Stimulated activated naive CD8-positive, alpha-beta T cell treated with anti-CD3 and anti-CD28 coated beads, Interleukin-15, Interleukin-2, amounts not matched to agents 100 ng/mL and 50 ng/mL, for 24 hours (primary cell): ENCODE results near the gene CLN3.
"Not testable (repeated sequence)": the region's sequence is repeated elsewhere in the genome, so short reads cannot be mapped to it uniquely, and the experiment has no call there.

Source experiments
- H3K27ac Mint-ChIP-seq: one replicate; pipeline ENCODE4 v1.8.0; 2021; ENCODE audit warnings: mild to moderate bottlenecking, mixed read lengths
- H3K27me3 Mint-ChIP-seq: one replicate; pipeline ENCODE4 v1.8.0; 2021; ENCODE audit warnings: mixed read lengths
- H3K36me3 Mint-ChIP-seq: one replicate; pipeline ENCODE4 v1.8.0; 2021; ENCODE audit warnings: low read depth, mixed read lengths
- H3K4me1 Mint-ChIP-seq: one replicate; pipeline ENCODE4 v1.8.0; 2021; ENCODE audit warnings: low read depth, mixed read lengths
- H3K4me3 Mint-ChIP-seq: one replicate; pipeline ENCODE4 v1.8.0; 2021; ENCODE audit warnings: mild to moderate bottlenecking, mixed read lengths
- H3K9me3 Mint-ChIP-seq: one replicate; pipeline ENCODE4 v1.8.0; 2021; ENCODE audit warnings: mixed read lengths

The CLN3 gene

DNA sequence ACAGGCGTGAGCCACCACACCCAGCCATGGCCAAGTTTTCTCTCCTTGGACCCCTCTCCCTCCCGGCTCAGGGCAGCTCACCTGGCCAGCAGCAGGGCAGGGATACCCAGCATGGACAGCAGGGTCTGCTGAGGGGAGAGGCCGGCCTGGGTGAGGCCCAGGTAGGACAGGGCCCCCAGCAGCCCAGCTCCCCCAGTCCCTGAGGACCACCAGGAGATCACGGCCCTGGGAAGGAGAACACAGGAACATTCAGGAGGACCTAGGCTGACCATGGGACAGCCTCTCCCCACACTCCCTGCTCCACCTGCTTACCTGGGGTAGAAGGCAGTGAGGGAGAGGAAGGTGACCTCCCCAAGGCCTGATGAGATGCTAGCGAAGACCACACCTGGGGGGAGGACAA is 5.6 kb downstream of the CLN3 start:
- Mint-ChIP-seq H3K27ac (no peak overlapping the region), H3K36me3 (peaks cover 27% of the 10 kb centered on the region)

DNA sequence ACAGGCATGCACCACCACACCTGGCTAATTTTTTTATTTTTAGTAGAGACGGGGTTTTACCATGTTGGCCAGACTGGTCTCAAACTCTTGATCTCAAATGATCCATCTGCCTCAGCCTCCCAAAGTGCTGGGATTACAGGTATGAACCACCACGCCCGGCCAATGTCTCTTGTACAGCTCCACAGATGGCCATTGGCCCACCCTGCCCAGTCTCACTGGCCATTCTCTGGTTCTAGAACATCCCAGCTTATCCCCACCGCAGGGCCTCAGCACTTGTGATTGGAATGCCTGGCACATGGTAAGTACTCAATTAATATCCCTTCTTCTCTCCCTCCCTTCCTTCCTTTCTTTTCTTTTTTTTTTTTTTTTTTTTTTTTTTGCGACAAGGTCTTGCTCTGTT is 8.5 kb downstream of the CLN3 start:
- peaks cover 19% of the 10 kb centered on the region for H3K36me3 Mint-ChIP-seq
- H3K27me3 Mint-ChIP-seq, H3K4me3 Mint-ChIP-seq, H3K4me1 Mint-ChIP-seq, H3K27ac Mint-ChIP-seq, H3K9me3 Mint-ChIP-seq: not testable (repeated sequence)

More for the DNA sequence above, 5.6 kb downstream of the CLN3 start:
- Mint-ChIP-seq H3K9me3 (no peaks in the 10 kb centered on the region), H3K4me1 (peaks cover 19% of the 10 kb centered on the region), H3K27me3 (no peaks in the 10 kb centered on the region), H3K4me3 (no peak overlapping the region)

DNA sequence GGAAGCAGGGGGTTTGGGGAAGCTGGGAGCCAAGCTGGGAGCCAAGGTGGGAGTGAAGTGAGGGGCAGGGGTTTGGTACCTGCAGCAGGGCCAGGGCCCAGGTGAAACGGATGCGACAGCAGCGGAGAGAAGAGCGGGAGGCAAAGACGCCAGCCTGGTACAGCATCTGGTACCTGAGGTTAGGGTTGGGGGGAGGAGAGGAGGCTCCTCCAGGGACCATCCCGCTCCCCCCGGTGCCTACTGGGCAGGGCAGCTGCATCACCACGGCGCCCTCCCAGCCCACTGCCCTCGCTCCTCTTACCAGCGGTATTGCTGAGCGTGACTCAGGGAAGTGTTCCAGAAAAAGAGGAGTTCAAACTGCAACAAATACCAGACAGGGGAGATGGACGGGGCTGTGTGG is 9.8 kb downstream of the CLN3 start:
- H3K9me3 Mint-ChIP-seq: no peaks in the 10 kb centered on the region

DNA sequence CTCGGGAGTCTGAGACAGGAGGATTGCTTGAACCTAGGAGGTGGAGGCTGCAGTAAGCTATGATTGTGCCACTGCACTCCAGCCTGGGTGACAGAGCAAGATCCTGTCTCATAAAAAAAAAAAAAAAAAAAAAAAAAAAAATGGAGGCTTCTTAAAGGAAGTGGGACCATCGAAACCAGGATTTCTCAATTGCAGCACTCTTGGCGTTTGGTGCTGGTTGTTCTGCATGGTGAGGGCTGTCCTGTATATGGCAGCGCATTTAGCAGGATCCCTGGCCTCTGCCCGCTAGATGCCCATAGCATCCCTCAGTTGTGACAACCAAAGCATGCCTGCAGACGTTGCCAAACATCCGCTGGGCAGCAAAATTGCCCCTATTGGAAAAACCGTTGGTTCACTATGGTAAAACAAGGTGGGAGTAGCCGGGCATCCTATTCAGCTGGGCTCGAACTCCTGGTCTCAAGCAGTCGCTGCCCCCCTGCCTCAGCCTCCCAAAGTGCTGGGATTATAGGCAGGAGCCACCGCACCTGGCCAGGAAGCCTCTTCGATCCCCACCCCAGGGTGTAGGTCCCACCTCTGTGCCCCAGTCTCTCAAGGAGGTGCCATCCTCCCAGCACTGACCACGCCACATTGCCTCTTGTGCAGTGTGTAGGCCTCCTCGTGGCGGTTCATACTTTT is 13.2 kb downstream of the CLN3 start:
- H3K27ac Mint-ChIP-seq: no peak overlapping the region
- H3K36me3 Mint-ChIP-seq: peaks cover 43% of the 10 kb centered on the region

More for the DNA sequence above, 9.8 kb downstream of the CLN3 start:
- Mint-ChIP-seq H3K36me3 (peaks cover 17% of the 10 kb centered on the region), H3K4me1 (no peaks in the 10 kb centered on the region), H3K4me3 (no peak overlapping the region), H3K27ac (no peak overlapping the region), H3K27me3 (no peaks in the 10 kb centered on the region)

DNA sequence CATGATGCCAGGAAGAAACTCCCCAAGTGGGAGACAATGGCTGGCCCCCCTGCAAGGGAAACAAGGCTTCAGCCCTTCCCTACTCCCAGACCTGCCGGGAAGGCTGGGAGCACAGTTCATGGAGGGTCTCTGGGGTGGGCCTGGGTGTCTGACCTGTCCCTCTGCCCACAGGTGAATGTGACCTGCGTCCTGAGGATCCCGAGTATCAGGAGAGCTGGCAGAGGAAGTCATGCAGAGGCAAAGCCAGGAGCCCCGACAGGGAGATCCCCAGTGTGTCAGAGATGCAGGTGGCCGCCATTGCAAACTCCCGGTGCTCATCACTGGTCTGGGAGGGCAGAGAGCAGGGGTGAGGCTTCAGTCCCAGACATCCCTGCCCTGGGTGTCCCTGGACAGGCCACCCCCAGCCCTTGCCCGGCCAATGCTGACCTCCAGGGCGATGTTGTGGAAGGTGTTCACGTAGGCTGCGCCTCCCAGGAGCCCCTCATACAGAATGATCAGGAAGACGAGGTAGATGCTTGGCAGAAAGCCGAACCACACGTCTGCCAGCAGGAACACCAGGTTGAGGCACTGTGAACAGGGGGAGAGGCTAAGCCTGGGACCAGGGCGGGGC is 14.5 kb downstream of the CLN3 start:
- Mint-ChIP-seq H3K36me3 (peaks cover 45% of the 10 kb centered on the region), H3K4me1 (peaks cover 14% of the 10 kb centered on the region), H3K9me3 (no peaks in the 10 kb centered on the region), H3K27me3 (no peaks in the 10 kb centered on the region), H3K4me3 (no peak overlapping the region), H3K27ac (no peak overlapping the region)

More for the DNA sequence above, 13.2 kb downstream of the CLN3 start:
- Mint-ChIP-seq H3K9me3 (no peaks in the 10 kb centered on the region), H3K27me3 (no peaks in the 10 kb centered on the region), H3K4me1 (peaks cover 7% of the 10 kb centered on the region), H3K4me3 (no peak overlapping the region)

DNA sequence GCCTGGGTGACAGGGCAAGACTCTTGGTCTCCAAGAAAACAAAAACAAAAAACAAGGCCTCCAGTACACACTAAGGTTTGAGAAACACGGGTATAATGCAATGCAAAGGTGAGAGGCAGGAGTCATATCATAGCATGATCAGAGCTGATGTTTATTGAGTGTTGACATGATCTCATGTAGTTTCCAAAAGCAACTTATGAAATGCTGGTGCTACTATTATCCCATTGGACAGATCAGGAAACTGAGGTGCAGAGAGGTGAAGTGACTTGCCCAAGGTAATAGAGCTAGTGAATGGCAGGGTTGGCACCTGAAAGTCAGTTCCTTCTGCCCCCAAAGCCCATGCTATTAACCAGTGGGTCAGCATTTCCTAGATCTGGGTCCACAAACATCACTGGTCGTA is 16.7 kb downstream of the CLN3 start:
- H3K9me3 Mint-ChIP-seq: no peaks in the 10 kb centered on the region
- H3K27me3 Mint-ChIP-seq: no peaks in the 10 kb centered on the region
- peaks cover 48% of the 10 kb centered on the region for H3K36me3 Mint-ChIP-seq
- no peak overlapping the region for H3K27ac Mint-ChIP-seq
- no peak overlapping the region for H3K4me3 Mint-ChIP-seq
- H3K4me1 Mint-ChIP-seq: peaks cover 14% of the 10 kb centered on the region

DNA sequence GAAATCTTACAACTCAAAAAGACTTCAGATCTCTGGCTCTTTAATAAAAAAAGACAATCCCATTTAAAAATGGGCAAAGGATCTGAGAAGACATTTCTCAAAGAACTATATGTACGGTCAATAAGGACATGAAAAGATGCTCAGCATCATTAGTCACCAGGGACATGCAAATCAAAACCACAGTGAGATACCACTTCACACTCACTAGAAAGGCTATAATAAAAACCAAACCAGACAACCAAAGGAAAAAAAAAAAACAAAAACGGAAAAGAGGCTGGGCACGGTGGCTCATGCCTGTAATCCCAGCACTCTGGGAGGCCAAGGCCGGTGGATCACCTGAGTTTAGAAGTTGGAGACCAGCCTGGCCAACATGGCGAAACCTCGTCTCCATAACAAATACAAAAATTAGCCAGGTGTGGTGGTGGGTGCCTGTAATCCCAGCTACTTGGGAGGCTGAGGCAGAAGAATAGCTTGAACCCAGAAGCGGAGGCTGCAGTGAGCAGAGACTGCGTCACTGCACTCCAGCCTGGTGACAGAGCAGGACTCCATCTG is 18.1 kb downstream of the CLN3 start:
- no peak overlapping the region for H3K4me3 Mint-ChIP-seq
- H3K36me3 Mint-ChIP-seq: peaks cover 45% of the 10 kb centered on the region
- H3K27me3 Mint-ChIP-seq: no peaks in the 10 kb centered on the region
- peaks cover 14% of the 10 kb centered on the region for H3K4me1 Mint-ChIP-seq
- peak overlapping the region; percentile 52 for H3K27ac Mint-ChIP-seq
- H3K9me3 Mint-ChIP-seq: no peaks in the 10 kb centered on the region

DNA sequence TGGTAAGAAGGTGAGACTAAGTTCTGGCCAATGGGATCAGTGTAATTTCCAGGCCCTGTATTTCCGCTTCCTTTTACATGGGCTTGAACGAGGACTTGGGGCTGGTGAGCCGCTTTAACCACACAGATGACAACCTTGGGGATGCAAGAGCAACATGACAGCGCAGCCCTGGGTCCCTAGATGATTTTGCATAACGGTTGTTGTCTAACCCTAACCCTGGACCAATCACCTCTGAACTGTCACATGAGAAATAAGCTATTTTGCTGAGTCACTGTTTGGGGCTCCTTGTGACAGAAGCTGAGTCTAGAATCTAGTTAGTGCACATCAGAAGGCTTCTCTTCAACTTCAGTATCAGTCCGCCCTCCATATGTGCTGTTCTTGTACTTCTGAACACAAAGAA is 44.8 kb downstream of the CLN3 start:
- not testable (repeated sequence) for H3K9me3 Mint-ChIP-seq, H3K36me3 Mint-ChIP-seq, H3K4me3 Mint-ChIP-seq, H3K4me1 Mint-ChIP-seq, H3K27me3 Mint-ChIP-seq, H3K27ac Mint-ChIP-seq

DNA sequence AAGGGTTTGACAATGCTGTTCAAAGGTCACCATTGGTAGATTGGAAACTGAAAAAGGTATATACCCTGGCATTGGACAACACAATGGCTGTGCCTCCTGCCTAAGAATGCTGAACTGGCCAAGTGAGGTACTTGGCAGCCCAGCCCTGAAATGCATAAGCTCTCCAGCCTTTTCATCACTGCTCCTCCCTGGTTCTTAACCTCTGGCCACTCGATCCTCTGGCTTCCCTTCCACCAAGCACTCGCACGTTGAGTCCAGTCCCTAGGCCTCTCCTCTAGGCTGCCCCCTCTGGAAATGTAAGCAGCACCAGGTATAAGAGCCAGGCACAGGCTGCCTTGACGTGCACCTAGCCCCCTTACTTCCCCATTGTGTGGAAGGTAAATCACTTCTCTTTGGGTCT is 45.5 kb downstream of the CLN3 start:
- H3K27ac Mint-ChIP-seq, H3K27me3 Mint-ChIP-seq, H3K4me3 Mint-ChIP-seq, H3K36me3 Mint-ChIP-seq, H3K4me1 Mint-ChIP-seq, H3K9me3 Mint-ChIP-seq: not testable (repeated sequence)

DNA sequence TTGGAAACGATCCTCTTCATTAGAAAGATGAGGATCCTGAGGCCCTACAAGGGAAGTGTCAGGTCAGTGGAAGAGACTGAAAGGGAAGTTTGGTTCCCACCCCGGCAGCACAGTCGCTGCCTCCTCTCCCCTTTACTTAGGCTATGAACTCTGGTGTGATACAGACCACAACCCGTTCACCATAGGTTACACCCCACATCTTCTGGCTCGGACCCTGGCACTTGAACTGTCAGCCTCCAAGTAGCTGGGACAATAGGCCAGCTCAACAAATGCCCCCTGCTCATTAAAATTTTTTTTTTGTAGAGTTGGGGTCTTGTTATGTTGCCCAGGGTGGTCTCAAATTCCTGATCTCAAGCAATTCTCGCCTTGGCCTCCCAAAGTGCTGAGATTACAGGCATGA is 47.9 kb downstream of the CLN3 start:
- H3K9me3 Mint-ChIP-seq, H3K36me3 Mint-ChIP-seq, H3K27ac Mint-ChIP-seq, H3K4me3 Mint-ChIP-seq, H3K27me3 Mint-ChIP-seq, H3K4me1 Mint-ChIP-seq: not testable (repeated sequence)

DNA sequence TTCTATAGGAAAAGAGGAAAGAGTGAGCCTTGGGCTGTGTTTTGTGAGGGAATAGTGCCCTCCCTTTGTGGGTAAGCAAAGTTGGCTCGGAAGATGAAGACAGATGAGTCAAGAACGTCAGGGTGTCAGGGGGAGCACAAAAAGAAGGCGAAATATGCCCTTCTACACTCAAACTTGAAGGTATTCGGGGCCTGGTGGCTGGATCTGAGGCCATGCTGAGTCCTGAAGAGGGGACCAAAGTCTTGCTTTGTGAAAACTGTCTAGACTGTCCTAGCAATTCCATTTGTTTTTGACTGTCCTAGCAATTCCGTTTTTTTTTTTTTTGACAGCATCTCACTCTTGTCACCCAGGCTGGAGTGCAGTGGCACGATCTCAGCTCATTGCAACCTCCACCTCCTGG is 53.0 kb downstream of the CLN3 start:
- not testable (repeated sequence) for H3K27me3 Mint-ChIP-seq, H3K36me3 Mint-ChIP-seq, H3K27ac Mint-ChIP-seq, H3K4me1 Mint-ChIP-seq, H3K4me3 Mint-ChIP-seq, H3K9me3 Mint-ChIP-seq

DNA sequence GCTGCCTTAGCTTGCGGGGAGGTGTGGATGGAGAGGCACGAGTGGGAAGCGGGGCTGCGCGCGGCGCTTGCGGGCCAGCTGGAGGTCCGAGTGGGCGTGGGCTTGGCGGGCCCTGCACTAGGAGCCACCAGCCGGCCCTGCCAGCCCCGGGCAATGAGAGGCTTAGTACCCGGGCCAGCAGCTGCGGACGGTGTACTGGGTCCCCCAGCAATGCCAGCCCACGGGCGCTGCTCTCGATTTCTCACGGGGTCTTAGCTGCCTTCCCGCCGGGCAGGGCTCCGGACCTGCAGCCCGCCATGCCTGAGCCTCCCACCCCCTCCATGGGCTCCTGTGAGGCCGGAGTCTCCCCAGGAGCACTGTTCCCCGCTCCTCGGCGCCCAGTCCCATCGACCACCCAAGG is 56.5 kb downstream of the CLN3 start:
- H3K9me3 Mint-ChIP-seq, H3K36me3 Mint-ChIP-seq, H3K27ac Mint-ChIP-seq: not testable (repeated sequence)

More for the DNA sequence above, 56.5 kb downstream of the CLN3 start:
- not testable (repeated sequence) for H3K4me3 Mint-ChIP-seq, H3K4me1 Mint-ChIP-seq, H3K27me3 Mint-ChIP-seq
